GDM1 (cell line): ENCODE measurements around the gene ZNF526.
"Not testable (repeated sequence)": the region's sequence is repeated elsewhere in the genome, so short reads cannot be mapped to it uniquely, and the experiment has no call there.

Experiments
- DNase-seq: peaks from one replicate; lab custom pipeline; 2025; lab: John Stamatoyannopoulos, UW

The ZNF526 gene

GRCh38 chr19:42266105-42266504, 46.0 kb downstream of the ZNF526 start:
- DNase-seq = not testable (repeated sequence)

DNA sequence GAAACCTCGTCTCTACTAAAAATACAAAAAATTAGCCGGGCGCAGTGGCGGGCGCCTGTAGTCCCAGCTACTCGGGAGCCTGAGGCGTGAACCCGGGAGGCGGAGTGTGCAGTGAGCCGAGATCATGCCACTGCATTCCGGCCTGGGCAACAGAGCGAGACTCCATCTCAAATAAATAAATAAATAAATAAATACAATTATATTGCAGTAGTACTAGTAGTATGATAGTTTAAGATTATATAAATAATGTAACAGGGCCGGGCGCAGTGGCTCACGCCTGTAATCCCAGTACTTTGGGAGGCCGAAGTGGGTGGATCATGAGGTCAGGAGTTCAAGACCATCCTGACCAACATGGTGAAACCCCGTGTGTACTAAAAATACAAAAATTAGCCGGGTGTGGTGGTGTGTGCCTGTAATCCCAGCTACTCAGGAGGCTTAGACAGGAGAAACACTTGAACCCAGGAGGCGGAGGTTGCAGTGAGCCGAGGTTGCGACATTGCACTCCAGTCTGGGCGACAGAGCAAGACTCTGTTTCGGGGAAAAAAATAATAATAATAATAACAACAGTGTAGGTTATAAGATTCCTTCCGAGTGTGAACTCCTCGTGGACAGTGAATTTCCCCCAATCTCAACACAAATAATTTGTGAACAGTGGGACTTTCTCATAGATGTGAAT, 47.0 kb downstream of the ZNF526 start:
- not testable (repeated sequence) for DNase-seq

- no peak for DNase-seq
Observed at GRCh38 chr19:42267644-42268141, 47.6 kb downstream of the ZNF526 start.

DNA sequence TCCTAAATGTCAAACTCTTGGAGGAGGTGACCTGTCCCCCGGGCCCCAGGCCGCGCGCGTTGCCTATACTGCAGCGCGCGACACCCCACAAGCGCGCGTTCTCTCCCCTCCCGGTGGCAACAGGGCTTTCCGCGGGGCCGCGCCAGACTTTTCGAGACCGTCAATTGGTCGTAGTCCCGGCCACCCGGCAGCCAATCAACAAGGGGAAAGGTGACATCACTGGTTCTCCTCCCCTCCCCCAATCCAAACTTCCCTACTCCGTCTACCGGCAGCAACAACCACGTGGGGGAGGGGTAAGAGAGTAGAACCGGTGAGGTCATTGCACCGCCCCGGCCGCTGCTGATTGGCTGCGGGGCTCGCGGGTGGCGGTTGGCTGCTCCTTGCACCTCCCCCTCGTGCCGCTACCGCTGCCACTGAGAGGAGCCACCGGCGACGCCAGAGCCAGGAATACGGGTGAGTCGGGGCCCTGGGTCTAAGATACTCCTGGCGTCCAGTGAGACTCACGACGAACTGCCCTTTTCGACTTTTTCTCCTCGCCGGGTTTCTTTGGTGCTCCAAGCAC, 48.1 kb downstream of the ZNF526 start:
- DNase-seq = peak; percentile 99

GRCh38 chr19:42268704-42269477, 48.8 kb downstream of the ZNF526 start, which contains the start of gene CIC:
CIC (plus strand) TSS chr19:42269252; CDS start chr19:42271784, 2,532 bp downstream.
- DNase-seq = peak; percentile 100

- no peak for DNase-seq
Observed at GRCh38 chr19:42269478-42270345, 49.6 kb downstream of the ZNF526 start.

GRCh38 chr19:42270346-42271044, 50.4 kb downstream of the ZNF526 start:
- DNase-seq = peak; percentile 40

DNA sequence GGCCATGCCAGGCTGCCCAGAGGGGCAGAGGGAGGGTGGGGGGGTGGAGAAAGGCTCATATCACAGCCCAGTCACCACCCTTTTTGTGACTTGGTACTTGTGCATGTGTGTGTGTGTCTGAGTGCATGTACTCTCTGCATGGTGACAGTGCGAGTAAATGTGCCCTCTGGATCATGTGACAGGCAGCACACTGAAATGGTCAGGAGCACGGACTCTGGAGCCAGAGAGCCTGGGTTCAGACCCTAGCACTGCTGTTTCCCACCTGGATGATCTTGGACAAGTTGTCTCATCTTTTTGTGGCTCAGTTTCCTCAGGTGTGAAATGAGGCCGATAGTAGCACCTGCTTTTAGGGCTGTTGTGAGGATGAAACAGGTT, 50.9 kb downstream of the ZNF526 start:
- DNase-seq = no peak

DNA sequence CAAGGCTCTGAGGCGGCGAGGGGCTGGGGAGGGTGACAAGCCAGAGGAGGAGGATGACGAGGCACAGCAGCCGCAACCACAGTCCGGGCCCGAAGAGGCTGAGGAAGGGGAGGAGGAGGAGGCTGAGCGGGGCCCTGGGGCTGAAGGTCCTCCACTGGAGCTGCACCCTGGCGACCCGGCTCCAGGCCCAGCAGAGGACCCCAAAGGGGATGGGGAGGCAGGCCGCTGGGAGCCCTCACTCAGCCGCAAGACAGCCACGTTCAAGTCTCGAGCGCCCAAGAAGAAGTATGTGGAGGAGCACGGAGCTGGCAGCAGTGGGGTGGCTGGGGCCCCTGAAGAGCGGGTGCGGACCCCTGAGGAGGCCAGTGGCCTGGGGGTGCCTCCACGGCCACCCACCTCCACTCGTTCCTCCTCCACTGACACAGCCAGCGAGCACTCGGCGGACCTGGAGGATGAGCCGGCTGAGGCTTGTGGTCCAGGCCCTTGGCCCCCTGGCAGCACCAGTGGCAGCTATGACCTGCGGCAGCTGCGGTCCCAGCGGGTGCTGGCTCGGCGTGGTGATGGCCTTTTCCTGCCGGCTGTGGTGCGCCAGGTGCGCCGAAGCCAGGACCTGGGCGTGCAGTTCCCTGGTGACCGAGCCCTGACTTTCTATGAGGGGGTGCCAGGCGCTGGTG, 51.9 kb downstream of the ZNF526 start:
- no peak for DNase-seq

DNA sequence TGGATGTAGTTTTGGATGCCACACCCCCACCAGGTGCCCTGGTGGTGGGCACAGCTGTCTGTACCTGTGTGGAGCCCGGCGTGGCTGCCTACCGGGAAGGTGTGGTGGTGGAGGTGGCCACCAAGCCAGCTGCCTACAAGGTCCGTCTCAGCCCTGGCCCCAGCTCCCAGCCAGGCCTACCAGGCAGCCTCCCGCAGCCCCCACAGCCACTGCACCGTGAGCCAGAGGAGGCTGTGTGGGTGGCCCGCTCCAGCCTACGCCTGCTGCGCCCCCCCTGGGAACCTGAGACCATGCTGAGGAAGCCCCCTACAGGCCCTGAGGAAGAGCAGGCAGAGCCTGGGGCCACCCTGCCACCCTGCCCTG, 52.4 kb downstream of the ZNF526 start:
- DNase-seq = no peak

- no peak for DNase-seq
Observed at GRCh38 chr19:42272989-42273406, 52.9 kb downstream of the ZNF526 start.

- no peak for DNase-seq
Observed at GRCh38 chr19:42273407-42274064, 53.4 kb downstream of the ZNF526 start.

DNA sequence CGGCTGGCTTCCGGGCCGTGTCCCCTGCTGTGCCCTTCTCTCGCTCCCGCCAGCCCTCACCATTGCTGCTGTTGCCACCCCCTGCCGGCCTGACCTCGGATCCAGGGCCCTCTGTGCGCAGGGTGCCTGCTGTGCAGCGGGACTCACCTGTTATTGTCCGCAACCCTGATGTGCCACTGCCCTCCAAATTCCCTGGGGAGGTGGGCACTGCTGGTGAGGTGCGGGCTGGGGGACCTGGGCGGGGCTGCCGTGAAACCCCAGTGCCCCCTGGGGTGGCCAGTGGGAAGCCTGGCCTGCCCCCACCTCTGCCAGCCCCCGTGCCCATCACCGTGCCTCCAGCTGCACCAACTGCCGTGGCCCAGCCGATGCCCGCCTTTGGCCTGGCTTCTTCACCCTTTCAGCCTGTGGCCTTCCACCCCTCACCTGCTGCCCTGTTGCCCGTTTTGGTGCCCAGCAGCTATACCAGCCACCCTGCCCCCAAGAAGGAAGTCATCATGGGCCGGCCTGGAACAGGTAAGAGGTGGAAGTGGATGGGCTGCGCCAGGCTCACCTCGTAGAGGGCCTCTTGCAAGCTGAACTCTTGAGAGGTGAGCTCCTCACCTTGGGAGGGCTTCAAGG, 54.1 kb downstream of the ZNF526 start:
- no peak for DNase-seq

- DNase-seq = no peak
Observed at GRCh38 chr19:42275103-42275502, 55.0 kb downstream of the ZNF526 start.

GRCh38 chr19:42275517-42275916, 55.4 kb downstream of the ZNF526 start:
- DNase-seq = no peak

DNA sequence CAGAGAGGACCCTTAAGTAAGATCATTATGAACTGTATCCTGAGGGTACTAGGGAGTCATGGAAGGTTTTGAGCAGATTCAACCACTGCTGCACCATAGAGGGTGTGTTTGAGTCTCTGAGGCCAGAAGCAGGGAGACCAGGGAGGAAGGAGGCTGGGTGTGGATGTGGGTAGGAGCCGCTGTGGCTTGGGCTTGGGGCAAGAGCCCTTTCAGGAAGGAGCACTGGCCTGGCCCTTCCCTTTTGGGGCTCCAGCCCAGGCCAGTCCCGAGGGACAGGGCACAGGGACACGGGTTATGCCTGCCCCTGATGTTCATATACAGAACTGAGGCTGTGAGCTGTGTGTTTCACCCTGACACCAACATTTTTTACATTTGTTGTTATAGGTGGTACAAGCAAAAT, 56.2 kb downstream of the ZNF526 start:
- no peak for DNase-seq

GRCh38 chr19:42276821-42277220, 56.7 kb downstream of the ZNF526 start:
- DNase-seq = no peak
